Epithelial cell of esophagus (primary cell): Measurements from ENCODE around the gene SPTLC3.

Experiments used
- DNase-seq: peaks from one replicate; pipeline ENCODE4 v3.0.0; 2010; ENCODE audit warnings: low read depth
- H3K4me3 ChIP-seq: 2 replicates; pipeline ENCODE4 v1.5.1; 2011; ENCODE audit warnings: mild to moderate bottlenecking, low read length, control low read depth
- CTCF ChIP-seq: IDR thresholded peaks from 2 replicates; pipeline ENCODE4 v1.5.1; 2011; ENCODE audit warnings: low read depth, mild to moderate bottlenecking, low read length, control low read depth, inconsistent platforms; ENCODE audit not compliant: insufficient read depth; ENCODE audit errors: missing control alignments

SPTLC3 gene

GRCh38 chr20:13158369-13158768 is 149.6 kb downstream of the SPTLC3 start:
- DNase-seq: no peak
- no peak overlapping the region for H3K4me3 ChIP-seq
- no peak for TF ChIP-seq CTCF

DNA sequence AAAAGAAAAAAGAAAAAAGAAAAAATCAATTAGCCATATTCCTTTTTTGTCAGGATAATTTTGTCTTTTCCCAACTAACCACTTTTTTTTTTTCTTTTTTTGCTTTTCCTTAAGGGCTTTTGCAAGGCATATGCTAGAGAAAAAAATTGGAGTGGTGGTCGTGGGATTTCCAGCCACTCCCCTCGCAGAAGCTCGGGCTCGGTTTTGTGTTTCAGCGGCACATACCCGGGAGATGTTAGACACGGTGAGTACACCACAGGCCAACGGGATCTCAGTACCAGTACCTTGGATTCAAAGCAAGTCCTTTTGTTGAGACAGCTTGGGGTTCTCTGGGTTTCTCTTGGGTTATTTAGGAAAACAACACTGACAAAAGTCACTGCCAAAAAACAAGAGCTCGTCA is 151.1 kb downstream of the SPTLC3 start:
- no peak for DNase-seq
- no peak overlapping the region for H3K4me3 ChIP-seq
- no peak for TF ChIP-seq CTCF

- no peak overlapping the region for H3K4me3 ChIP-seq
- TF ChIP-seq CTCF: no peak
- DNase-seq: no peak
Measured at GRCh38 chr20:13165203-13165602, 156.4 kb downstream of the SPTLC3 start.

DNA sequence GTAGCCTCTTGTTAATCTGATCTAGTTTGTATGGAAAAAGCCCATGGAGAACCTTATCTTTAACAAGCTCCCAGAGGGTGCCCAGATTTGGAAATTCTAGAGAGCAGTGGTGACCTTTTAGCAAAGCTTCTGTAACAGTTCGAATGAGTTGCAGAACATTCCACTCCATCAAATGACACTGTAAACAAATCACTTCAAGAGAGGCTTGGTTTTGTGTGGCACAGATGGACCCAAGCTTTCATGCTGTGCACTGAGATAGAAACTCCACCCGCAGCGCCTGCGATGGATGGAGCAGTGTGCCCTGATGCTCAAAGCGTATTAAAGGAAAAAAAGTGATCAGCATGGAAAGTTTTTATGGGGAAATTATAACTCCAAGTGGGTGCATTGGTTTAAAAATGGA is 157.2 kb downstream of the SPTLC3 start:
- no peak for DNase-seq
- TF ChIP-seq CTCF: no peak
- H3K4me3 ChIP-seq: no peak overlapping the region

GRCh38 chr20:13166437-13166836 is 157.7 kb downstream of the SPTLC3 start:
- no peak for DNase-seq
- H3K4me3 ChIP-seq: no peak overlapping the region
- TF ChIP-seq CTCF: no peak

DNA sequence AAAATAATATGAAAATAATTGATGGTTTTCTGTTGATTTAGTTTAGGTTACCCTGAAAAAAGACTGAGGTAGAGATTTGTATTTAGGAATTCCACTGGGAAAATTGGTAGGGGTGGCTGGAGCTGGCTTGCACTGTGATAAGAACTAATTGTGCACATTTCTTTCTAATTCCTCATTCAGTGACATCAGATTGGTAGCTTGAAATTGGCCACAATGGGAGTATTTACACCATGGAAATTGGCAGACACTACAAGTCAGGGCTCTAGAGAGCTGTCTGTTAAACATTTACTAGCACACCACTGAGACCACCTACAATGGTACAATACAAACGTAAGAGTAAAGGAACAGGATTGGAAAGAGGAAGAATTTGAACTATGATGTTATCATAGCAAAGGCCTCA is 160.3 kb downstream of the SPTLC3 start:
- TF ChIP-seq CTCF: no peak
- DNase-seq: no peak
- no peak overlapping the region for H3K4me3 ChIP-seq

GRCh38 chr20:13170771-13171170 is 162.0 kb downstream of the SPTLC3 start:
- DNase-seq: no peak
- no peak for TF ChIP-seq CTCF
- no peak overlapping the region for H3K4me3 ChIP-seq
